HG02610 (cell line): ENCODE measurements around the gene GHRL.

ENCODE experiments used
- ATAC-seq: cut with Tn5 transposase; IDR thresholded peaks from one replicate; pipeline ENCODE4 v1.9.1; 2021; ENCODE audit warnings: mild to moderate bottlenecking, moderate library complexity; ENCODE audit not compliant: unreplicated experiment

The GHRL gene

GRCh38 chr3:10292505-10293419, at the start of gene GHRL:
Gene GHRL (minus strand): TSS chr3:10292947. CDS start chr3:10290180, 2,767 bp downstream.
- ATAC-seq, result peak; percentile 86

DNA sequence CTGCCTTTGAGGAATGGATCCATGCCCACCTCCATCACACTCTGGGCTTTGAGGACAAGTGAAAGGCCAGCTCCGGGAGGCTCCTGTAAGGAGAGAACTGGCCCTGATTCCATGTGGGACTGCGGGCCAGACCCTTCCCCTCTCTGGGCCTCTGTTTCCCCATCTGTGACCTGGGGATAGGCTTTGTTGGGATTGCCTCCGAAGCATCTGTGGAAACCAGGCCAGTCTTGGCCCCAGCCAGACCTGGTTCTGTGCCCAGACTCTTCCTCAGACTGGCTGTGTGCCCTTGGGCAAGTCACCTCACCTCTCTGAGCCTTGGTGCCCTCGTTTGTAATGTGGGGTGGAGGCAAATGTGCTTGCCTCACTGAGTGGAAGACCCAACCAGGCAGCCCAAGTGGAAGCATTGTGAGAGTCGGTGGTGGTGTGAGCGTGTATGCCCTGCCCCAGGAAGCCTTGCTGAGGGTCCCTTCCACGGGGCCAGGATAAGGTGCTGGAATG, 49.2 kb upstream of the GHRL start:
- ATAC-seq, result no peak

- ATAC-seq, result no peak
Measured at GRCh38 chr3:10340476-10340875, 47.7 kb upstream of the GHRL start.

- ATAC-seq, result no peak
Measured at GRCh38 chr3:10340046-10340445, 47.3 kb upstream of the GHRL start.

DNA sequence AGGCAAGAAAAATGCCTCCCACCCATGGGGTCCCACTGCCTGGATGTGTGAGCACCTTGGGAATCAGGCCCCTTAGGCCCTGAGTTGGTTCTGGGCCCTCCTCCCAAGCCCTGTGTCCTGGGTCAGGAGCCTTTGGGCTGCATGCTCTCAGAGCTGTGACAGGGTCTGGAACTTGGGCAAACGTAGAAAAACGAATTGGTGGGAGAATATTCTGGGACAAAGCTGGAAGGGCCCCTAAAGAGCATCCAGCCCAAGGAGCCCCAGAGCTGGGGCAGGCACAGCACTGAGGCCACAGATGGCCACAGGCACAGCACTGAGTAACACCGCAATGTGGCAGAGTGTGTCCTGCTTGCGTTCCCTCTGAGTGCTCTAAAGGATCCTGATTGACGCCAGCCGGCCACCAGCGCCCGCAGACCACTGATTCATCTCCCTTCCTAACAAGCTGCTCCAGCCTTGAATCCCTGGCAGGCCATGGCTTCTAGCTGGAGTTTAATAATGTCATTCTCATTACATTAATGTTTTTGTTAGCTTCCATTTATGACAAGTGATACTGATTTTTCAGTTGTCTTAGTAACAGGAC, 46.7 kb upstream of the GHRL start:
- no peak for ATAC-seq

DNA sequence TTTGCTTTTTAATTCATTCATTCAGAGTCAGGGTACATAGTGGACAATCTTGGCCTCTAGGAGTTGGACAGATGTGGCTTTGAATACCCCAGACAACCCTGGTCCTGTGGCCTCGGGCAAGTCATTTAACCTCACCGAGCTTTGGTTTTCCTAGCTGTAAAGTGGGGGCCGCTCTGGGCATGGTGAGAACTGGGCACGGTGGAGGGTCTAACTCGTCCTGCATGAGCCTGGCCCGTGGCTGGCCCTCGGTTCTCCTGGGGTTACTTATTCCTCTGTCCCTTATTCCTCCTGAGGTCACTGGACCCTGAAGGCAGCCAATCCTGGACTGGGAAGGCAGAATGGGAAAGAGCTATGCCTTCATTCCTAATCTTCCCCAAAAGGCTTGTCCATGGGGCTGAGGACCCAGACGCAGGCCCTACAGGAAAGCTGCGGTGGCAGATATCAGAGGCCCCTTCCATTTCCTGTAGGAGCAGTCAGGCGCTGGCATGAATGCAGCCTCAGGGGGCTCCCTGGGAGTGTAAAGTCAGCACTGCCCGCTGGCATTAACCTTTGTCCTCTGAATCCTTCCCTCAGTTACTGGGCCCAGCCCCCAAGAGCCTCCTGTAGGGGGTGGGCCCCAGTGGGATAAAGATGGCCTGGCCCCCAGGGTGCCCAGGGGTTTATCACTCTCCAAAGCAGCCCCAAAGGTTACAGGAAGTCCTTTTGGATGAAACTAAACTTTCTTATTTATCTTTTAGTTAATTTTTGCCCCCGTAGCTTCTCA, 46.0 kb upstream of the GHRL start:
- no peak for ATAC-seq

DNA sequence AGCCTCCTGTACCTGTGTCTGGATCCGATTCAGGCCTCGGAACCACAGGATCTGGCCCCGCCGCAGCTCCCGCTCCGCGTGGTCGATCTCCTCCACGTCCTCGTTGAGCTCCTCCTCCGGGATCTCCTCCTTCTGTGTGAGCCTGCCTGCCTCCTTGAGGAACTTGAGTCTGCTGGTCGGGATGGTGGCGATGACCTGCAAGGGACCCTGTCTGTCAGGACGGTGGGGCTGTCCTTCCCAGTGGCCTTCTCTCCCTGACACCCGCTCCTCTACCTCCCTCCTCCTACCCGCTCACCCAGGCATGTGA, 45.4 kb upstream of the GHRL start:
- ATAC-seq, result no peak

GRCh38 chr3:10337323-10338163, 44.8 kb upstream of the GHRL start:
- no peak for ATAC-seq

GRCh38 chr3:10336761-10337160, 44.0 kb upstream of the GHRL start:
- ATAC-seq, result no peak

DNA sequence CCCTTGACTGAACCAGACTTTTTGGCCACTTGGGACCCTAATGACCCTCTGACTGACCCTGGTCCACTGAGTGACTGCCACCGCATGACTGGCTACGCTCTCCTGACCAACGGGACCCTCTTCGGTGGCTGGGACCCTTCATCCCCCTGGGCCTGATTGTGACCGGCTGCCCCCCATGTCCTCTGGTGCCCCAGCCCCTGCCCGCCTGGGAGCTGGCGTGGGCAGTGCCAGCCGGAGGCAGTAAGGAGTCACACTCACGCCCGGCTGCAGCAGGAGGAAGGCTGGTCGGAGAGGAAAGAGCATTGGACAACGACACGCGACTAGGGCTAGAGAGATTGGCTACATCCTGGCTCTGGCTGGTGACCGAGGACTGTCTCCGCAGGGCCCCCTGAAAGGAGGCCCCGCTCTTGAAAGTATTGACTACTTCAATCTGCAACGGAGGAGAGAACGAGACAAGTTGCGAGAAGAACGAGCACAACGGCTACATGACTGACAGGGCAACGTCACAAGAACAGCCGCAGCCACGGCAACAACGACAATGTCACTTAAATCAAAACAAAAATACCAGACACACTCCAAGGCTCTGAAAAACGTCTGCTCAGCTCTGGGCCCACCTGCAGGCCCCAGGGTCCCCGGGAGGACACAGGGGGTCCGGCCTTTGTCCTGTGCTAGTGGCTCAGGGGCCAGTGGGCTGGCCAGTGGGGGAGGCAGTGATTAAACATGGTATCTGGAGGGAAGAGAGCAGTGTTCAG, 43.3 kb upstream of the GHRL start:
- ATAC-seq, result no peak

DNA sequence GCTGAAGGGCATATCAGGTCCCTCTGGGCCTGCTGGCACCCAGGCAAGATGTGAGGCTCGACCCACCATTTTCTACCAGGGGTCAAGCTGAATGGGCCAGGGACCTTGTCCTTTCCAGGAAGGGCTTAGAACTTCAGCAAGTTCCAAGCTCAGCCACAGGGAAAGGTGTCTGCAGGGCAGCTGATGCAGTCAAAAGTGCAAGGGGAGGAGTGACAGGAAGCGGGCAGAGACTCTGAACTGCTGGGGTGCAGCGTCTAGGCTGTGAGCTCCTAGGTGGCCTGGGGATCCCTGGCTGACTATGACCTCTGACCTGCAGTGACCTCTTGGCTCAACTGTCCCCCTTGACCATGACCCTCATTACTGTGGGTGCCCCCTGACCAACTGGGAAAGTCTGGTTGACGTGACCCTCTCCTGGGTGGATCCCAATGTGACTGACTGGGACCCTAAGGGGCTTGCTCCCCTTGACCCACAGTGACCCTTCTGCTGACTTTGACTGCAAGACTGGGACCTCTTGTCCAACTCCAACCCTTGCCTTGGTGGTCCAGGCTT, 42.5 kb upstream of the GHRL start:
- ATAC-seq, result no peak

DNA sequence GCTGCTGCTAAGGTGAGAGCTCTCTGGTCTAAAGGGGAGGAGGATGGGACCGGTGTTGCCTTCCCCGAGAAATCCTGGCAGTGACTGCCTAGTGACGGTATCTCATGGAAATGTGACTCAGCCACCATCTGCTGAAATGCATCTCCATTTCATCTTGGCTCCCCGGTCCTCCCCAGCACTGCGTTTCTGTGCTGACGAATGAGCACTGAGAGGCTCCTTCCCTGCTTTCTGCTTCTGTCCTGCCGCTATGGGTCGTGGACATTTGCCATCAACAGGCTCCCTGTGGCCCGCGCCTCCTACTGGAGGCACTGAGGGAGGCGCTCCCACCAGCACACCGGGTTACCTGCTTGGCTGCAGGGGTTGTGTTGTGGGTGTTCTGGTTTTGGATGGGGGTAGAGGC, 41.7 kb upstream of the GHRL start:
- no peak for ATAC-seq

- no peak for ATAC-seq
Measured at GRCh38 chr3:10334042-10334441, 41.3 kb upstream of the GHRL start.

DNA sequence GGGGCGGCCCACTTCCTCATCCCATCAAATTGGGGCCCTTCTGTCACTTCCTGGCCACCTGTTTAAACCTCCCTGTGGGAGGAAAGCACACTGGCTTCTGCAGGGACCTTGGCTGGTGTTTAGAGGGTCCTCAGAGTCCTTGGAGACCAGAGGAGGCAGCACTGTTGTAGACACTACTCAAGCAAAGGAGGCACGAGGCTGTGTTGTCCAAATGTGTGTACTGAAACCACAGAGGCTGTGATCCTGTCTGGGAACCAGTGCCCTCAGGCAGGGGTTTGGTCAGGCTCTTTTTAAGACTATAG, 40.6 kb upstream of the GHRL start:
- ATAC-seq, result no peak

DNA sequence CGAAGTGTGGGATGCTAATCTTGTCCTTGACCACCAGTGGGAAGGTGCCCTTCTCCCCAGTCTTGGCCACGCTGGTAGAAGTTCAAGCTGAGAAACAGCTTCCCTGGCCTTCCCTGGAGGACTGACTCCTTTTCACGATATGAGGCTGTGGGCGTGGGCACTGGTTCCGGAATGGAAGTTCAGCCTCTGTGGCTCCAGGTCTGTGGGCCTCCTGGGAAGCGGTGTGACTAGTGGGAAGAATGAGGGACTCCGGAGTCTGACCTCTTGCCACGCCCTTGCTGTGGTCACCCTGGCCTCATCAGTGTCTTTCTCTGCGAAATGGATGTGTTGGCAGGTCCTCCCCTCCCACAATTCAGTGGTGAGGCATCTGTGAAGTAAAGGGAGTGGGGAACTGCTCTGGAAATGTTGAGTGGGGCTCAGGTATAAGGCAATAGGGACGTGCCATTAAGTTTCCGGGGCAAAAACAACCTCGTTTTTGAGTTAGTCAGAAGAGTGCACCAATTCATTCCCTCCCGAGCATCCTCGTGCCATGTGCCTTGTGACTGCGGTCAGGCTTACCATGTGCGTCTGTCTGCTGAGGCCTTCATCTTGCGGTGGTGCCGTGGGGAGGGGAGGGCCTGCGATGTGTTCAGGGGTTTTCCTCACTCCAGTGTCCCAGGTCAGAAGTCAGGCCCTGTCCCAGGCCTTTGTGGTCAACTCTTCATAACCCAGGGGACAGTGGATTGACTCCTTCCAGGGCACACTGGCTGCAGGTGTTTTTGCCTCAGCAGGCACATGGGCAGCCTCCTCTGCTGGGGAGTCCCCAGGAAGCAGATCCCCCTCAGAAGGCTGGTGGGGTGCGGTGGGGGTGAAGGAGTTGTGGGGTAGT, 40.0 kb upstream of the GHRL start:
- ATAC-seq, result no peak

- no peak for ATAC-seq
Measured at GRCh38 chr3:10331320-10331719, 38.6 kb upstream of the GHRL start.

DNA sequence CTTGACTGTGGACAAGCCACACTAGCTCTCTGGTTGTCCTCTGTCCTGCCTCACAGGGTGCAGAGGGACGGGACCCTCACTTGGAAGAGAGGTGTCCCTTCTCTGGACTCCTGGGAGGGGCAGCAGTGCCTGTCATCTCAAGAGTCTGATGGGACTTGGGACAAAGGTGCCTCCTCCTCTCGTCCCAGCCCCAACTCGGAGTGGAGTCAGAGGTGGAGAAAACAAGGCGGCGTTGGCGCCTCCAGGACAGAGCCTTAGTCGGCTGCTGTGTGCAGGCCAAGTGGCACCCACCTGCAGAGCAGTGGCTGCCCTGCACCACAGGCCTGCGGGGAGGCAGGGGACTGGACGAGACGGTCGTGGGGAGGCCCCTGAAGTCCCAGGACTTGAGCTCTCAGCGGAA, 37.6 kb upstream of the GHRL start:
- no peak for ATAC-seq

- no peak for ATAC-seq
Measured at GRCh38 chr3:10329495-10330015, 36.8 kb upstream of the GHRL start.
